LNCAP (cell line): ENCODE data around the gene EPC1.

Source experiments
- TF ChIP-seq, protein P1 (sequence below): fragments of 450-650 bp; IDR thresholded peaks from 2 replicates; pipeline ENCODE4 v1.5.1; 2017; ENCODE audit warnings: mild to moderate bottlenecking

The EPC1 gene

DNA sequence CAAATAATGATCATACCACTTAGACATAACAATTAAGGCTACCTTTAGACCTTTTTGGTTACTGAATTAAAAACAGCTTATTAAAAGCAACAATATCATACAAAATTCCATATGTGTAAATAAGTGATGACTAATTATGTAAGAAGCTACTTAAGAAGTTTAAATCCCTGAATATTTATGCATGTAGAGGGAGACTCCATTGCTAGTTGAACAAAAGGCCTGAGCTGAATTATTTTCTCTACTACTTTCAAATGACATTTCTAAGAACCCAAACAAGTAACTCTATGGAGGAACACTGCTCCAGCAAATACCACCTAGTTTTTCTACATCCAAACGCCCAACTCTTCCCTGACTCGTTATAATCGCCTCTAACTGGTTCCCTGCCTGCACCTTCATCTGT, 31.5 kb downstream of the EPC1 start:
- TF ChIP-seq, protein P1, sequence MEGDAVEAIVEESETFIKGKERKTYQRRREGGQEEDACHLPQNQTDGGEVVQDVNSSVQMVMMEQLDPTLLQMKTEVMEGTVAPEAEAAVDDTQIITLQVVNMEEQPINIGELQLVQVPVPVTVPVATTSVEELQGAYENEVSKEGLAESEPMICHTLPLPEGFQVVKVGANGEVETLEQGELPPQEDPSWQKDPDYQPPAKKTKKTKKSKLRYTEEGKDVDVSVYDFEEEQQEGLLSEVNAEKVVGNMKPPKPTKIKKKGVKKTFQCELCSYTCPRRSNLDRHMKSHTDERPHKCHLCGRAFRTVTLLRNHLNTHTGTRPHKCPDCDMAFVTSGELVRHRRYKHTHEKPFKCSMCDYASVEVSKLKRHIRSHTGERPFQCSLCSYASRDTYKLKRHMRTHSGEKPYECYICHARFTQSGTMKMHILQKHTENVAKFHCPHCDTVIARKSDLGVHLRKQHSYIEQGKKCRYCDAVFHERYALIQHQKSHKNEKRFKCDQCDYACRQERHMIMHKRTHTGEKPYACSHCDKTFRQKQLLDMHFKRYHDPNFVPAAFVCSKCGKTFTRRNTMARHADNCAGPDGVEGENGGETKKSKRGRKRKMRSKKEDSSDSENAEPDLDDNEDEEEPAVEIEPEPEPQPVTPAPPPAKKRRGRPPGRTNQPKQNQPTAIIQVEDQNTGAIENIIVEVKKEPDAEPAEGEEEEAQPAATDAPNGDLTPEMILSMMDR: no peak

DNA sequence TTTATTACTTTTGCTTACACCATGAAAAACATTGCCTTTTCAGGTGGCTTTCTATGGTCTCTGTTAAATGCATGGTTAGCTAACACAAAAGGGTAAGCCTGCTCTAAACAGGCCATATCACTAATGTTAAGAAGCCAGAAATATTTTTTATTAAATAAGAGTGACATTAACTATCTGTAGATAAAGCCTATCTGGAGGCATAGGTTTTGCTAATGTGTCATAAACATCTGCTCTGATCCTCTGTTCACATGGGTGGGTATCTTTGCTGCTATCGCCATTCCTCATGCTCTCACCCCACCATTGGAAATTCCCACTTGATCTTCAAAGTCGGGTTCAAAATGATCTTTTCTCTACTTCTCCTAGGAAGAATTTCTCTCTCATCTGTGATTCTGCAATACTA, 32.4 kb downstream of the EPC1 start:
- TF ChIP-seq, protein P1: no peak

DNA sequence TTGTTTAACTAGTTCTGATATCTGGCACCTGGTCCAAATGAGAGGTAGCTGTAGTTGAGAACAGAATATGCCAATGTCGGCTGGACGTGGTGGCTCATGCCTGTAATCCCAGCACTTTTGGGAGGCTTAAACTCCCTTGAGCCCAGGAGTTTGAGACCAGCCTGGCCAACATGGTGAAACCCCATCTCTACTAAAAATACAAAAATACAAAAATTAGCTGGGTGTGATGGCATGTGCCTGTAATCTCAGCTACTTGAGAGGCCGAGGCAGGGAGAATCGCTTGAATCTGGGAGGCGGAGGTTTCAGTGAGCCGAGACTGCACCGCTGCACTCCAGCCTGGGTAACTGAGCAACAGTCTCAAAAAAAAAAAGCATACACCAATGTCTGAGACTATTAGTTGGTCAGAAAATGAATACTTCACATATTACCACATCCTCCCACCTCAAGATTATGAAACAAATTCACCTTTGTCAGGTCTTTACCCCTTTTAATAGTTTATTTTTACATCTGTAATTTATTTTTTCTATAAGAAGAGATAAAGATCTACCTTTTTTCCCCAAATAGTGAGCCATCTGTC, 38.8 kb downstream of the EPC1 start:
- TF ChIP-seq, protein P1: no peak

DNA sequence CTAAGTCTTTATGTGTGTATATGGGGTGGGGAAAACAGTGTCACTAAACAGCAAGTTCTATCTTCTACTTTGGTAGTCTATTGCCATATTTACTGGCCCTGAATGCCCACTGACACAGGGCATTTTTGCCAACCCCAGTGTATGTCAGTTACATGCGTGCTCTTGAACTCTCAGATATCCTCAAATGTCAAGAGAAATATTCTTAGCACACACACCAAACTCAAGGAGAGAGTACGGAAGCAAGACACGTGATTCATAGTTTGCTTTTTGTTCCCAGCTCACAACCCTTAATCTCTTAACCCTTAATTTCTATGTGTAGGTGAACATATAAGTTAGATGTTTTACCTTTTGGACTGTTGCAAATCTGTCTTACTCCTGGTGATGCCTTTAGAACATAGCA, 39.3 kb downstream of the EPC1 start:
- TF ChIP-seq, protein P1: no peak

DNA sequence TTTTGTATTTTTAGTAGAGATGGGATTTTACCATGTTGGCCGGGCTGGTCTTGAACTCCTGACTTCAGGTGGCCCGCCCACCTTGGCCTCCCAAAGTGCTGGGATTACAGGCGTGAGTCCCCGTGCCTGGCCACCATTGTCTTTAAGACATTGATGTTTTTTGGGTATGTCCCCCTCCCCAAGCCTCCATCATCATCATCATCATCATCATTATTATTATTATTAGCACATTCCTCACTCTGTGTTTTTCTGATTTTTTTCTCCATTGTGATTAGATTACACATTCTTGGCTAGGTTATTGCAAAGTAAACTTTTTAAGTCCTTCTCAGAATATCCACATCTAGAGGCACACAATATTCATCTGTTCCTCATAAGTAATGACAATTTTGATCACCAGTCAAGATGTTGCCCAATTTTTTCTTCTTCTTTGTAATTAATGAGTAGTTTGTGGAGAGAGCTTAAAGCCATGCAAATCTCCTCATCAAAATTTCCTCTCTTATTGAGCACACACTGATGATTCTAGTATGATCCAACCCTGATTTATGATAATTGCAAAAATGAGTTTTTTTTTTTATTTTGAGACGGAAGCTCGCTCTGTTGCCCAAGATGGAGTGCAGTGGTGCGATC, 47.5 kb downstream of the EPC1 start:
- TF ChIP-seq, protein P1: no peak

DNA sequence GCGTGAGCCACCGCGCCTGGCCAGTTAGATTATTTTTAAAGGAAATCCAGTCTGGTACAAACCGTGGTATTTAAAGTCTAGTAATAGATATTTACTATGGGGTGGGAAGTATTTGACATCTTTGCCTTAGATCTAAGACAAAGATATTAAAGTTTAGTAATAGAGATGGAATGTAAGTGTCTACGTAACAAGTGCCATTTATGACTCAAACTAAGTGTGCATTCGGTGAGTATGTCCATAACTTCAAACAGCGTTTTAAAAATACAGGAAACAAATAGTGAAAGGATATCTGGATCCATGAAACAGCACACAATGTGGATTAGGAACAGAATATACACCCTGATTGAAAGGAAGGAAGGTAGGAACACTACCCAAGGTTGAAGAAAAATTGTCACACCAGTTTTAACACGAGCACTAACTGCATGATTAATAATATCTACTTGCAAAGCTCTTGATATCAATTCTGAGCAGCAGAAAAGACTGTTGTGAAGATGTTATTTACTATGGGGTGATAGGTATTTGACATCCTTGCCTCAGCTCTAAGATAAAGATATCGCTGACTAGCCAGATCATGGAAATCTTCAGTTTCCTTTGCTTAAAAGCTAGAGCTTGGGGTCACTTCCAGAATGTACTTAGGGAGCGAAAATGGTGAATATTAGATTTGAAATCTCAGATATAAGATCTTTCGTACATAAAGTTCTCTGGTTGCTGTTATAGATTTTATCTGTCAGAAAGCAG, 48.7 kb downstream of the EPC1 start:
- TF ChIP-seq, protein P1: no peak

DNA sequence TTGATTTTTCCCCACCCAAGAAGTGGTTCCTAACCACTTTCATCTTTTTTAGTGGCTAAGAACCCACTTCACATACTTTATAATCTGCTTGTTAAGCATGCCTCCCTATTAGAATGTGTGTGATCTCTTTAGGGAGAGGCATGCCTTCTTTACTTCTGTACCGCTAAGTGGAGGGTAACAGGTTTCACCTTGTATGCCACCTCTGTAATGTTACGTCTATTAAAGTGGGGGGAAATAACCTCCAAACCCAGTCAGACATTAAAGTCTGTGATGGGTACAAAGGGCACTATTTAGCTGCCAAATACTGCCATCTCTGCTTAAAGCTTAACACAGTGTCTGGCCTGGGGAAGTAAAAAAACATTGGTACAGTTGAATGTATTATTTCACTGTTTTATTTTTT, 51.9 kb downstream of the EPC1 start:
- TF ChIP-seq, protein P1: no peak
